GM19351 (cell line): ENCODE results near the gene CFAP46.

ENCODE experiments used
- ATAC-seq: cut with Tn5 transposase; IDR thresholded peaks from one replicate; pipeline ENCODE4 v1.9.1; 2021; ENCODE audit warnings: mild to moderate bottlenecking, moderate library complexity; ENCODE audit not compliant: unreplicated experiment

Gene CFAP46

GRCh38 chr10:132868995-132869394, 73.4 kb downstream of the CFAP46 start:
- no peak for ATAC-seq

- no peak for ATAC-seq
Measured at GRCh38 chr10:132867801-132868644, 74.3 kb downstream of the CFAP46 start.

- ATAC-seq = no peak
Measured at GRCh38 chr10:132866601-132867381, 75.6 kb downstream of the CFAP46 start.

GRCh38 chr10:132865851-132866600, 76.3 kb downstream of the CFAP46 start:
- ATAC-seq = no peak

GRCh38 chr10:132865171-132865631, 77.2 kb downstream of the CFAP46 start:
- no peak for ATAC-seq

- no peak for ATAC-seq
Measured at GRCh38 chr10:132862485-132863420, 79.6 kb downstream of the CFAP46 start.

- no peak for ATAC-seq
Measured at GRCh38 chr10:132861884-132862461, 80.4 kb downstream of the CFAP46 start.

GRCh38 chr10:132861116-132861691, 81.2 kb downstream of the CFAP46 start:
- no peak for ATAC-seq

GRCh38 chr10:132860532-132860931, 81.8 kb downstream of the CFAP46 start:
- ATAC-seq = no peak

GRCh38 chr10:132859084-132859855, 83.1 kb downstream of the CFAP46 start:
- ATAC-seq = no peak

GRCh38 chr10:132858121-132859081, 84.0 kb downstream of the CFAP46 start:
- ATAC-seq = no peak

GRCh38 chr10:132856869-132857524, 85.4 kb downstream of the CFAP46 start:
- no peak for ATAC-seq

- no peak for ATAC-seq
Measured at GRCh38 chr10:132855889-132856288, 86.5 kb downstream of the CFAP46 start.

GRCh38 chr10:132851451-132851850, 90.9 kb downstream of the CFAP46 start:
- no peak for ATAC-seq

- ATAC-seq = no peak
Measured at GRCh38 chr10:132850896-132851295, 91.5 kb downstream of the CFAP46 start.

GRCh38 chr10:132850246-132850645, 92.1 kb downstream of the CFAP46 start:
- ATAC-seq = no peak

- no peak for ATAC-seq
Measured at GRCh38 chr10:132849546-132850031, 92.8 kb downstream of the CFAP46 start.
